HG03378 (cell line): ENCODE measurements around the gene MDM4.

Experiments used
- ATAC-seq: cut with Tn5 transposase; IDR thresholded peaks from one replicate; pipeline ENCODE4 v1.9.1; 2021; ENCODE audit warnings: mild to moderate bottlenecking, moderate library complexity; ENCODE audit not compliant: unreplicated experiment

The MDM4 gene

GRCh38 chr1:204600968-204601367 is 84.8 kb downstream of the MDM4 start:
- ATAC-seq = no peak

GRCh38 chr1:204602111-204602579 is 85.9 kb downstream of the MDM4 start:
- no peak for ATAC-seq

- no peak for ATAC-seq
These were observed 86.8 kb downstream of the MDM4 start for GRCh38 chr1:204602871-204603542.

- no peak for ATAC-seq
These were observed 89.6 kb downstream of the MDM4 start for GRCh38 chr1:204605791-204606190.
